Inferior parietal cortex (tissue), 1 donor: ENCODE measurements around the gene LRP11.
A peak's percentile ranks its signal among the peaks of the same experiment; 100 is the strongest.
"Not testable (repeated sequence)": the region's sequence is repeated elsewhere in the genome, so short reads cannot be mapped to it uniquely, and the experiment has no call there.

Experiments used
- DNase-seq: peaks from one replicate; pipeline ENCODE4 v3.0.0-alpha.2; 2016; ENCODE audit errors: extremely low spot score

The LRP11 gene

DNA sequence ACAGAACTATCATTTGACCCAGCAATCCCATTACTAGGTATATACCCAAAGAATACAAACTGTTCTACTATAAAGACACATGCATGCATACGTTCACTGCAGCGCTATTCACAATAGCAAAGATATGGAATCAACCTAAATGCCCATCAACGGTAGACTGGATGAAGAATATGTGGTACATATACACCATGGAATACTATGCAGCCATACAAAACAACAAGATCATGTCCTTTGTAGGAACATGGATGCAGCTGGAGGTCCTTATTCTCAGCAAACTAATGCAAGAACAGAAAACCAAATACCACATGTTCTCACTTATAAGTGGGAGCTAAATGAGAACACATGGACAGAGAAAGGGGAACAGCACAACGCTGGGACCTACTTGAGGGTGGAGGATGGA lies 15.8 kb downstream of the LRP11 start:
- not testable (repeated sequence) for DNase-seq

DNA sequence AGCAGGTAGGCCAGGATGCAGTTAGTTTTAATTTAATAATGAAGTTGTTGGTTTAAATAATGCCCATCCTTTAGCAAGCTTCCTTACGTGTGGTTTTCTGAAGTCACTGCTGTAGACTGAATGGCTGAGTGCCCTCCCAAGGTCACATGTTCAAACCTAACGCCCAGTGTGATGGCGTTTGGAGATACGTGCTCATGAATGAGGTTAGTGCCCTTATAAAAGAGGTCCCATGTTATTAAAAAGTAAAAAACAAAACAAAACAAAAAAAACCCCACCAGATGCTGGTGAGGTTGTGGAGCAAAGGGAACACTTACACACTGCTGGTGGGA lies 16.3 kb downstream of the LRP11 start:
- no peak for DNase-seq

DNA sequence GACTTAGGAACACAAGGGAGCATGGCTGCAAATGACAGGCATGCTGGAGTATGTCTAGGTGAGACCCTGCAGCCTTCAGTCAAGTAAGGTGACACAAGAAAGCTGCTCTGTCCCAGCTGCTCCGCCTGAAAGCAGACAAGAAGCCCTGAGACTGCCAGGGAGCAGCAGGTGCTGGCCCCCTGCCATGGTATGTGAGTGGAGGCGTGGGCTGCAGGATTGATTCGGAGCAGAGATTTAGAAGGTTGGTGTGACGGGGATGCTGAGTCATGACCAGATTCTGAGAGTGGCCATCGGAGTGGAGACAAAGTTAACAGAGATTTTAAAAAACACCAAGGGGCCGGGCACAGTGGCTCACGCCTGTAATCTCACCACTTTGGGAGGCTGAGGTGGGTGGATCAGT lies 17.8 kb downstream of the LRP11 start:
- DNase-seq = no peak

DNA sequence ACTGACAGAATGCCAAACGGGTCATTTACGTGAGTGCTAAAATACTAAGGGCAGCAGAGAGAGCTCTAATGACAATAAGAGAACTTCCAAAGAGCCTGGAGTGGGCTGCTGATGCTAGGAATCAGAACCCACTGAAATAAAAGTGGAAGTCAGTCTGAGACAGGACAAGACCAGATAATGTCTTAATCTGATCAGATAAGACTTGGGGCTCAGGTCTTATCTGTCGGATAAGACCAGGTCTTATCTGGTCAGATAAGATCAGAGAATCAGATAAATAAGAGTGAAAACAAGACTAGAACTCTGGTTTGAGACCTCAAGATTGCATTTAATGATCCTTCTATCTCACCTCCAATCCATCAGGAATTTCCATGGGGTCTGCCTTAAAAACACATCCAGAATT lies 18.6 kb downstream of the LRP11 start:
- DNase-seq = no peak

- no peak for DNase-seq
Observed at GRCh38 chr6:149844480-149844879, 19.7 kb downstream of the LRP11 start.

GRCh38 chr6:149844036-149844435 lies 20.1 kb downstream of the LRP11 start:
- not testable (repeated sequence) for DNase-seq

DNA sequence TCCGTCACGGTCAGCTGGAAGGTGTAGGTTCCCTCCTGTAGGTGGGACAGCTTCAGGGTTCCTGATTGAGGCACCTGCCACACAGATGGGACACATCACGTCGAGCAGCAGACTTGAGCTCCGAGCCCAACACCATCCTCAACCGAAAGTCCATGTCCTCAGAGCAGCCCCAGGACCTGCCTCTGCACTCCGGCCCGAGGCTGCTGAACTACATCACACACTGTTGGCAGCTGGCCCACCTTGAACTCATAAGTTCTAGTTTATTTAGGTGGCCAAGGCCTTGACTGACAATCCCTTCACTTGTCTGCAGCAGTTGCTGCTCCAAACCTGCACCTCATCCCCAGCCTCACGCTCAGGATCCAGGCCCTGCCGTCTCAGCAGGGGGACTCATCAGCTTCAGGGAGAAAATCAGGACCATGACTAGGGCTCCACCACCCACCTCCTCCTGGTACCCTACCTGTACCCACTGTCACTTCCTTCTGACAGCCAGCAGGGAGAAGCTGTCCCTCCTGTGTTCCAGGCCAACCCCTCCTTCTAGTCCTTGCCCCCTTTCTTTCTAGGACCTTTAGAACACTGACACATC lies 21.0 kb downstream of the LRP11 start:
- no peak for DNase-seq

GRCh38 chr6:149842331-149842730 lies 21.8 kb downstream of the LRP11 start:
- no peak for DNase-seq

- DNase-seq = peak; percentile 55
Observed at GRCh38 chr6:149840345-149841075, 23.6 kb downstream of the LRP11 start.

- DNase-seq = peak; percentile 94
Observed at GRCh38 chr6:149834513-149835481, 29.4 kb downstream of the LRP11 start.

DNA sequence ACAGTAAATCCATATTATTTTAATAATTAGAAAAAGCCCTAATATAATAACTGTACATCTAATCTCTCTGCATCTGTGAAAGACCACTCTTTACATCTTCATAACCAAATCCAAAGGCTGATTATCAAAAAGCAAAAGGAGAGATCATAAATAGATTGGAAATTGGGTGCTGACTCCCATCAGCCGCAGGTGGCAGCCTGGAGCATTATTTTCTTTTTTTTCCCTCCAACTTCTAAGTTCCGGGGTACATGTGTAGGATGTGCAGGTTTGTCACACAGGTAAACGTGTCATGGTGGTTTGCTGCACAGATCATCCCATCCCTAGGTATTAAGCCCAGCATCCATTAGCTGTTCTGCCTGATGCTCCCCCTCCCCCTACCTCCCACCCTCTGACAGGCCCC lies 30.5 kb downstream of the LRP11 start:
- no peak for DNase-seq

GRCh38 chr6:149831308-149831820 lies 32.8 kb downstream of the LRP11 start:
- peak; percentile 70 for DNase-seq

DNA sequence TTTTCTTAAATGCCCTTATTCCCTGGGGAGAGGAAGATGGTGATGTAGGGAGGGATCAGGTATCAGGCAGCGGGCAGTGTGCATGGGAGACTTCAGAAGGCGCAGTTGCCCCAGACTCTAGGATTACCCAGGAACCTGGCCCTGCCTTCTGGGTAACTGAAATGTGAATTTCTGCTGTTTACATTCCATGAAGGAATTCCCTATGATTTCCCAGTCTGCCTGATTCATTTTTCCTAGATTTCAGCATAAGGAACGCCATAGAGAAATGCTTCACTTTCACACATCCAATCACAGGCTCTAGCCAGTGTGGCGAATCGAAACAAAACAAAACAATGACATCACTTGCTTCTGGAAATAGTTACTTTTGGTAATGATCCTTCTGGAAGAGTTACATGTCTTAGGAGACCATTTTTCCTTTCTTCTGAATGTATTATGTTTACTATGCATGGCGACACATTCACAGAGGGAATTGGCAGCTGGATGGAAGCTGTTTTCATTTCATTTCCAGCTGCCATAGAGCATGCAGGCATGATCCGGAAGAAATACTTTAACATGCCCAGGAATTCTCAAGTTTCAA lies 33.3 kb downstream of the LRP11 start:
- DNase-seq = peak; percentile 72

GRCh38 chr6:149825292-149825691 lies 38.9 kb downstream of the LRP11 start:
- no peak for DNase-seq

GRCh38 chr6:149823013-149823412 lies 41.1 kb downstream of the LRP11 start:
- no peak for DNase-seq

DNA sequence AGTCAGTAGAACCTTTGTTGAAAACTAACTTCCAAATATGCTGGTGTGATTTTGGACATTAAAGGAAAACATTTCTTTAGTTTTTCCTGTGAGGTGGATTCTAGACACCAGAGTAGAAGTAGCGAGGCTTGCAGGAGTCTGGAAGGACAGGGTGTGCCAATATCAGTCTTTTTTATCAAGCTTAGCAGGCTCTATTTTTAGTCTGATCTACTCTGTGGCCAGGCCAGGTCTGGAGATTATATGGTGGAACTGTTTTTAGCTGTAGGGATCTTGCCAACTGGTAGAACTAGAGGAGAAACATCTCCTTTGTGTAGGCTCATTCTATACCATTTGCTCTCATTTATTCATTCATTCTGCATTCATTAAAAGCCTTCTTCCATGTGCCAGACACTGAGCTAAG lies 42.7 kb downstream of the LRP11 start:
- DNase-seq = no peak

- no peak for DNase-seq
Observed at GRCh38 chr6:149820506-149820905, 43.7 kb downstream of the LRP11 start.

DNA sequence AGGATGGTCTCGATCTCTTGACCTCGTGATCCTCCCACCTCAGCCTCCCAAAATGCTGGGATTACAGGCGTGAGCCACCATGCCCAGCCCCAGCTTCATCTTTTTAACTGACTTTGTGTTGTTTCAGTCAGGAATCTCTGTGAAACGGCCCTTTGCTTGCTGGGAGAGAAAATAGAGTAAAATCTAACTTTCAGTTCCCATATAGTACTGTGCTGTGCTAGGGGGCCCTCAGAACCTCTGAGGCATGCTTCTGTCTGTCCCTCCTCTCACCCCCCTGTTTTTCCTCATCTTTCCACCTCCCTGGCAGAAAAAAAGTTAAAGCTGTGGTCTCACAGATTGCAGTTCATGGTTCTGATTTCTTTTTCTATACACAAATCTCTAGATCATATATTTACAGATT lies 48.4 kb downstream of the LRP11 start:
- DNase-seq = no peak

GRCh38 chr6:149813351-149813750 lies 50.8 kb downstream of the LRP11 start:
- DNase-seq = no peak

- no peak for DNase-seq
Observed at GRCh38 chr6:149809798-149810197, 54.4 kb downstream of the LRP11 start.

DNA sequence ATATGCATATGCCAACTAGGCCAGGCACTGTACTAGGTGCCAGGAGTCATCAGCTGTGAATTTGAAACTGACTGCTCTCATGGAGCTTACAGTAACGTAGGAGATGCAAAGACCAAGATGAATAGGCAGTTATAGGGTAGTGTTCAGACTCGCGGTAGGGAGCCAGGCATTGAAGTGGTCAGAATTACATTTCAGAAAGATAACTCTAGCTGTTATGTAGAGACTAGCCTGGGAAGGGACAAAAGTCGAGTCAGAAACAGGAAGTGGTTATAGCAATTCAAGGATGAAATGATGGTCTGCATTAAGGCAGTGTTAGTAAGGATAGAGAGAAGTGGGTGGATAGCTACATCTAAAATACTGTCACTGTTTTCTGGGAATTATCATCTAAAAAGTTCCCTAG lies 58.0 kb downstream of the LRP11 start:
- no peak for DNase-seq

DNA sequence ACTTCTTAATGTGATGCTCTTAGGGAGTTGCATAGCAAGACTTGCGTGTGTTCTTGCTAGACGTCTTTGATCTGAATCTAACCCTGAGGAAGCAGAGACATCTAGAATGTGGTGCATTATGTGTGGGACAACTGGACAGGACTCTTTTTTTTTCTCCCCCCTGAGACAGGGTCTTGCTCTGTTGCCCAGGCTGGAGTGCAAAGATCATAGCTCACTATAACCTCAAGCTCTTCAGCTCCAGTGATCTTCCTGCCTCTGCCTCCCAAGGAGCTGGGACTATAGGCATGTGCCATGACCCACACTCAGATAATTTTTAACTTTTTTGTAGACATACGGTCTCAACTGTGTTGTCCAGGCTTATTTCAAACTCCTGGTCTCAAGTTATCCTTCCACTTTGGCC lies 80.6 kb downstream of the LRP11 start:
- no peak for DNase-seq
